GM18526 (cell line): Measurements from ENCODE around the gene AQP12B.
"Not testable (repeated sequence)": the region's sequence is repeated elsewhere in the genome, so short reads cannot be mapped to it uniquely, and the experiment has no call there.

Experiments used
- POLR2A ChIP-seq: IDR thresholded peaks from 3 replicates; pipeline ENCODE4 v1.6.1; 2011; ENCODE audit not compliant: insufficient read length; ENCODE audit errors: extremely low read depth

AQP12B gene

GRCh38 chr2:240711701-240712100, 29.0 kb upstream of the AQP12B start:
- no peak for TF ChIP-seq POLR2A

GRCh38 chr2:240711296-240711695, 28.6 kb upstream of the AQP12B start:
- no peak for TF ChIP-seq POLR2A

DNA sequence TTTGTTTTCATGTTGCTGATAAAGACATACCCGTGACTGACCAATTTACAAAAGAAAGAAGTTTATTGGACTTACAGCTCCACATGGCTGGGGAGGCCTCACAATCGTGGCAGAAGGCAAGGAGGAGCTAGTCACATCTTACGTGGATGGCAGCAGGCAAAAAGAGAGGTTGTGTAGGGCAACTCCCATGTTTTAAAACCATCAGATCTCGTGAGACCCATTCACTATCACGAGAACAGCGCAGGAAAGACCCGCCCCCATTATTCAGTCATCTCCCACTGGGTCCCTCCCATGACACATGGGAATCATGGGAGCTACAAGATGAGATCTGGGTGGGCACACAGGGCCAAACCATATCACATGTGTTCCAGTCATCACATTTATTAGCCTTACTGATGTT, 25.8 kb upstream of the AQP12B start:
- TF ChIP-seq POLR2A, result no peak

- TF ChIP-seq POLR2A, result no peak
Observed at GRCh38 chr2:240707821-240708220, 25.1 kb upstream of the AQP12B start.

DNA sequence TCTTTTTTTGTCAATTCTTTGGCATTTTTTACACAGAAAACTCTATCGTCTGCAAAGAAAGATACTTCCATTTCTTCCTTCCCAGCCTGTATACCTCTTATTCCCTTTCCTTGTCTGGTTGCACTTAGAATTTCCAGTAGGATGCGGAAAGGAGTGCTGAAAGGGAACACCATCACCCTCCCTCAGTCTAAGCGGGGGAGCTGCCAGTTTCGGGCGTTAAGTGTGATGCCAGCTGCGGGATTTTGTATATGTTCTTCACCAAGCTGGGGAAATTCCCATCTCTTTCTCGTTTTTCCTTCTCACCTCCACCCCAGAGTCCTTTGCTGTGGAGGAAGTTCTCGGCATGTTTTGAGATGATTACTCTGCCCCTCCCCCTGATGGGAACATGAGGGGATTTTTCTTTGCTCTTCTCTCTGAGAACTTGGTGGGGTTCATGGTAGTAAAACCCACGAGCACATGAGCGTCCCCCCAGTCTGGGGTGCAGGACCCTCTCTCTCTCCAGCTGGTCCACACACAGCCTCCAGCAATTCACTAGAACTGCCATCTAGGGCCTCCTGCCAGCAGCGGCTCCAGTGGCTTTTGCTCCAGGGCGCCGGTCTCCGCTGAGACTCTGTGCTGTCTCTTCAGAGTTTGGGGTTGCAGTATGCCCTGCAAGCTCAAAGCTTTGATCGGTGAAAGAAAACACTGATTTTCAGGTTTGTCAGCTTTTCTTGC, 24.5 kb upstream of the AQP12B start:
- no peak for TF ChIP-seq POLR2A

DNA sequence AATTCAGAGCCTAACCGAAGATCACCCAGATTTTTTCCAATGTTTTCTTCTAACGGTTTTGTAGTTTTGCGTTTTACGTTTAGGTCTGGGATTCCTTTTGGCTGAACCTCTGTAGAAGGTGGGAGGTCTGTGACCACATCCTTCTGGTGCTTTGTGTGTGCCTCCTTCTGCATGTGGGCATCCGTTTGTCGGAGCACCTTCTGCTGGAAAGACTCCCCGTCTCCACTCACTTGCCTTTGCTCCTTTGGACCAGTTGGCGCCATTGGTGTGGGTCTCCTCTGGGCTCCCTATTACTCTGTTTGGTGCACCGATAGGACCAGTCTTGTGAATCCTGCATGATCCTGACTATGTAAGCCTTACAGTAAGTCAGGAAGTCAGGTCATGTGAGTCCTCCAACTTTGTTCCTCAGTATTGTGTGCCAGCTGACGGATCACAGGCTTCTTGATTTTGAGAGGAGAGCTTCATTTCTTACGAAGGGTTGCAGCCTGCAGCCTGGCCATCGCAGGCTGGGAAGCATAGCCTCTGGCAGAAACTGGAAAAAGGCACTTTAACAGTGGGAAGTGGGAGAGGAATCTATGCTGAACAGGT, 22.6 kb upstream of the AQP12B start:
- no peak for TF ChIP-seq POLR2A

- TF ChIP-seq POLR2A, result no peak
Observed at GRCh38 chr2:240704651-240705050, 22.0 kb upstream of the AQP12B start.

DNA sequence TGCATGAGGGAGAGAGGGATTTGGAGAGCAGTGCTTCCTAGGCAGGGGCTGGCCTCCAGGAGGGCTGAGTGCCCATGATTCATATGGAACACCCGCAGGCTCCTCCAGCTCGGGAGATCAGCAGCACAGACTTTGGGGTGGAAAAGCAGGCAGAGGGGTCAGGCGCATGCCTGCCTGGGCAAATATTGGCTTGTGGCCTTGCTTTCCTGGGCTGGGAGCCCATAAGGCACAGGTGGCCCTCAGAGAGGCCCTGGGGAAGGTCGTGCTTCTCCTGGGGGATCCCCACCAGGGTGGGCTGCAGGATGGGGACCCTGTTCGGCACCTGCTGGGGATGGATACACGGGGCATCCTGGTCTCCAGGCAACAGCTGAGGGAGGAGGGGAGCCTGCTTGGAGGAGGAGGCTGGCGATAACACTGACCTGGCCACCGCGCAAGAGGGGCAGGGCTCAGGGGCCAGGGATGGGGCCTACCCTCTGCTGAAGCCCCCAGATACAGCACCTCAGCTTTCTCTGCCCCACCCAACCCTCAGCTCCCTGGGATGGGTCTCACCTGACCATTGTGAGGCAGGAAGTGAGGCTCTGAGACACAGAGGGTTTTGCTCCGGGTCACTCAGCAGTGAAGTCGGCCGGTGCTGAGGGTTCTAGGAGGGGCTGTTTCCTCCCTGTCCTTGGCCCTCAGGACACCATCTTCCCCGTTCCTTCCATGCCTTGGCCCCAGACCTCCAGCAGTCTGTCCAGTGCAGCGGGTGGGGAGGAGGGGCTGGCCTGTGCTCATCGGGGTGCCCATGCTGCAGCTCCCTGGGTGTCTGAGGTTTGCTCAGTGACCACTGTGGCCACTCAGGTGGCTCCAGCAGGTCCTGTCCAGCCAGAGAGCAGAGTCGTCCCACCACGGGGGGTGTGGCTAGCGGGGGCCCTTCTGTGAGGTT, 21.0 kb upstream of the AQP12B start:
- no peak for TF ChIP-seq POLR2A

- TF ChIP-seq POLR2A, result no peak
Observed at GRCh38 chr2:240702640-240703011, 19.9 kb upstream of the AQP12B start.

DNA sequence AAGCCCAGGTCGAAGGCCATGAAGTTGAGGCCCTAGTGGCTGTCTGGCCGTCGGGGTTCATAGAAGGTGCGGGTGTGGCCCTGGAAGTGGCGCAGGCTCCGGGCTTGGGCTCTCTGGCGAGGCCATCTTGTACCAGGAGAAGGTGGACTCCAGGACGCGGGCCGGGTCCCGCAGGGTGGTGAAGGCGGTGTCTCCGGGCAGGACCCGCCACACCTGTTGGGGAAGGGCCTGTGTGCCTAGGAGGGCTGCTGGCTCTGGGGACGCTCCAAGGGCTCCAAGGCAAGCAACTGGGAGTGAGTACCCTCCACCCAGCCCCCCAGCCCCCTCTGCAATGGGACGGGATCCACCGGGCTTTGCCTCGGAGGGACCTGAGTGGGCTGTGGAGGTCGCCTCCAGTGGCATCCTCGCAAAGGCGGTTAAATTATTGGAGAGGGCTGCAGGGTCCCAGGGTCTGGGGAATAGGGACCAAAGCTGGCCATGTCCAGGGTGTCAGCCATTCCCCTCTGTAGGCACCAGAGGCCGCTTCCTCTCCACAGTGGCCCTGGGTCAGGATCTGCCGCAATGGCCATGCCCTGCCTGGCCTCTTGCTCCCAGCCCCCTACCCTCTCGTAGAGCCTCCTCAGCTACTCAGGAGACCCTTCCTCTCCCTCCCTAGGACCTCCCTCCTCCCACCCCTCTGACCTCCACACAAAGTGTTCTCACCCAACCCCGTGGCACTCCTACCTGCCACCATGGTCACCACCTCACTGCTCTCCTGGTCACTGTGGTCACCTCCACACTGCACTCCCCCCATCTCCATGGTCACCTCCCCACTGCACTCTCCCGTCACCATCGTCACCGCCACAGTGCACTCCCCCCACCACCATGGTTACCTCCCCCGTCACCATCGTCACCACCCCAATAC, 19.3 kb upstream of the AQP12B start:
- TF ChIP-seq POLR2A, result no peak

- TF ChIP-seq POLR2A, result no peak
Observed at GRCh38 chr2:240701091-240701735, 18.5 kb upstream of the AQP12B start.

DNA sequence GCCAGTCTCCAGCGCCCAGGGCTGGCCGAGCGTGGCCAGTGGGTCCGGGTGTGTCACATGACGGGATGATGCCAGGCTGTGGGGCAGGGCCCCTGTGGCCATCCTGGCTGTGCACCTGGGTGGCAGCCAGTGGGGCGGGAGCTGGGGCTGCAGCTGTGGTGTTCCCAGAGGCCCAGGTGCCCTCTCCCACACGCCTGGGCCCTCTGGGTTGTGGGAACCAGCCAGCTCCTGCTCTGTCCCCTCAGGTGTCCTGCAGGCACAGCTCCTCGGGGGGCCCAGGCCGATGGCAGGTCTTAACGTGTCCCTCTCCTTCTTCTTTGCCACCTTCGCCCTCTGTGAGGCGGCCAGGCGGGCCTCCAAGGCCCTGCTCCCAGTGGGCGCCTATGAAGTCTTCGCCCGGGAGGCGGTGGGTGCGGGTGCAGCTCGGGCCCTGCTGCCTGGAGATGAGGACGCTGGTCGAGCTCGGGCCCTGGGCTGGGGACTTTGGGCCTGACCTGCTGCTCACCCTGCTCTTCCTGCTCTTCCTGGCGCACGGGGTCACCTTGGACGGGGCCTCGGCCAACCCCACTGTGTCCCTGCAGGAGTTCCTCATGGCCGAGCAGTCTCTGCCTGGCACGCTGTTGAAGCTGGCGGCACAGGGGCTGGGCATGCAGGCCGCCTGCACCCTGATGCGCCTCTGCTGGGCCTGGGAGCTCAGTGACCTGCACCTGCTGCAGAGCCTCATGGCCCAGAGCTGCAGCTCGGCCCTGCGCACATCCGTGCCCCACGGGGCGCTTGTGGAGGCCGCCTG, 9.1 kb upstream of the AQP12B start, which contains the start of gene AQP12A:
TSS of gene AQP12A (plus strand) at position 236 of the 790 bp plus-strand sequence. CDS start at position 284, 48 bp downstream.
- not testable (repeated sequence) for TF ChIP-seq POLR2A

GRCh38 chr2:240689975-240690374, 7.3 kb upstream of the AQP12B start:
- TF ChIP-seq POLR2A, result no peak

GRCh38 chr2:240688553-240688919, 5.9 kb upstream of the AQP12B start:
- TF ChIP-seq POLR2A, result no peak
